ENCODE measurements around the gene TSHZ1.

GRCh38 chr18:75289761-75290160 is 79.2 kb downstream of the TSHZ1 start:
- TF ChIP-seq CTCF (IDR thresholded peaks at IDR 0.05) (no peak), TEAD4 (IDR thresholded peaks at IDR 0.05; ENCODE audit: borderline replicate concordance, insufficient read depth) (no peak), EZH2phosphoT487 (IDR thresholded peaks at IDR 0.05; ENCODE audit: borderline replicate concordance, low read depth) (no peak), POLR2AphosphoS5 (IDR thresholded peaks at IDR 0.05; ENCODE audit: low read depth, low read length) (no peak), USF2 (IDR thresholded peaks at IDR 0.05; ENCODE audit: borderline replicate concordance, low read depth, low read length) (no peak), NRF1 (IDR thresholded peaks at IDR 0.05; ENCODE audit: low read depth, low read length) (no peak), EP300 (IDR thresholded peaks at IDR 0.05; ENCODE audit: borderline replicate concordance in 1 of 2, low read depth in 1 of 2, low read length in 1 of 2) (no peak), FOSL2 (IDR thresholded peaks at IDR 0.05; ENCODE audit: borderline replicate concordance, low read depth) (no peak), RAD21 (IDR thresholded peaks at IDR 0.05; ENCODE audit: low read length) (no peak)

Measured in SK-N-SH (cell line).